Neural cell (in vitro differentiated cells): ENCODE measurements around the gene CRTC1.
A peak's percentile ranks its signal among the peaks of the same experiment; 100 is the strongest.

Experiments
- CTCF ChIP-seq: fragments of 450-650 bp; IDR thresholded peaks from 2 replicates; pipeline ENCODE4 v1.5.1; 2014; ENCODE audit warnings: antibody characterized with exemption, mild to moderate bottlenecking, moderate library complexity; ENCODE audit not compliant: poor library complexity, severe bottlenecking
- EP300 ChIP-seq: fragments of 450-650 bp; conservative IDR thresholded peaks from 2 replicates; pipeline ENCODE4 v1.6.1; 2014; ENCODE audit warnings: antibody characterized with exemption, mild to moderate bottlenecking, moderate library complexity; ENCODE audit not compliant: poor library complexity, severe bottlenecking
- EZH2 ChIP-seq: fragments of 200-600, 300-800 bp; shearing (Covaris generic), sonication (generic); IDR thresholded peaks from 2 replicates; pipeline ENCODE4 v1.6.1; 2014; ENCODE audit warnings: antibody characterized with exemption, low read length, borderline replicate concordance, mild to moderate bottlenecking; ENCODE audit not compliant: insufficient read depth, poor library complexity, severe bottlenecking
- MXI1 ChIP-seq: fragments of 450-650 bp; conservative IDR thresholded peaks from 2 replicates; pipeline ENCODE4 v1.6.1; 2014; ENCODE audit warnings: antibody characterized with exemption, mild to moderate bottlenecking; ENCODE audit not compliant: poor library complexity, severe bottlenecking
- POLR2AphosphoS5 ChIP-seq: IDR thresholded peaks from 2 replicates; pipeline ENCODE4 v1.6.1; 2012
- RAD21 ChIP-seq: fragments of 450-650 bp; conservative IDR thresholded peaks from 2 replicates; pipeline ENCODE4 v1.6.1; 2014; ENCODE audit warnings: antibody characterized with exemption, mild to moderate bottlenecking, moderate library complexity
- REST ChIP-seq: IDR thresholded peaks from 2 replicates; pipeline ENCODE4 v1.6.1; 2012; ENCODE audit warnings: borderline replicate concordance
- TAF1 ChIP-seq: IDR thresholded peaks from 2 replicates; pipeline ENCODE4 v1.6.1; 2012; ENCODE audit warnings: low read depth

GRCh38 chr19:18789883-18790565, 106.5 kb downstream of the CRTC1 start:
- no peak for TF ChIP-seq CTCF
- TF ChIP-seq EZH2, result peak; percentile 16
- no peak for TF ChIP-seq MXI1
- no peak for TF ChIP-seq REST
- no peak for TF ChIP-seq EP300
- no peak for TF ChIP-seq RAD21
- TF ChIP-seq POLR2AphosphoS5, result no peak
- no peak for TF ChIP-seq TAF1
